ENCODE measurements around the gene SORCS3.

Gene SORCS3

DNA sequence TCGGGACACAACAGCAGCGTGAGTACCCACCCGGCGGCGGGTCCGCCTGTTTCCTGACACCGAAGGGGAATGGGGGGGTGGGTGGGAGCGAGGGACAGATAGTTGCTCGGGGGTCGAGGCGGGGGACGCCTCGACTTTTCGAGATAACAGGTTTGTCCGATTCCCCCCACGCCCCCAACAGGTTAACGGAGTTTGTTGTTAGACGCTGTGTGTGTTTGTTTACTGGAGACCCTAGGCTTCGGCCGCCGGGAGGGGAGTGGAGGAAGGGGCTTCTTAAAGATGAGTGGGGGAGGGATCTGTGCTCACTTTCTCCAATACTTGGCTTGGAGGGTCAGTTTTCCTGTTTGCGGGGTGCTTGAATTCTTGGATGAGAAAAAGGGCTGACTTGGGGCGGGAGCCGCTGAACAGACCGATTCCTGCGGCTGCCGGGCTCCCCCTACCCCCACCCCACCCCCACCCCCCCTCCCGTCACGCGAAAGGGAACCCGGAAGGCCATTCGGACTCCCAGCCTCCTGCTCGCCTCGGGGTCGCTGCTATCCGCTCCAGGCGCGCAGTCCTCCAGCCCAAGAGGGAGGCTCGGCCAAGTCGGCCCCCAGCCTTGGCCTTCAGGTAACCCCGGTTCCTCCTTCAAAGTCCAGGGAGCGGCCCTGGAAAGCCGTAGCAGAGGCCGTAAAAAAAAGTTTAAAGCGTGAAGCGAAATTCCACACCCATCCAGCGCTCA, 1.0 kb downstream of the SORCS3 start:
- Mint-ChIP-seq H3K9me3 (no peaks in the 10 kb centered on the region), H3K4me1 (peaks cover 16% of the 10 kb centered on the region), H3K27me3 (ENCODE audit: low read depth, poor library complexity) (peaks cover 90% of the 10 kb centered on the region), H3K27ac (no peak overlapping the region), H3K36me3 (ENCODE audit: low read depth) (no peaks in the 10 kb centered on the region), H3K4me3 (peak overlapping the region; percentile 84)
- TF ChIP-seq, protein P1, sequence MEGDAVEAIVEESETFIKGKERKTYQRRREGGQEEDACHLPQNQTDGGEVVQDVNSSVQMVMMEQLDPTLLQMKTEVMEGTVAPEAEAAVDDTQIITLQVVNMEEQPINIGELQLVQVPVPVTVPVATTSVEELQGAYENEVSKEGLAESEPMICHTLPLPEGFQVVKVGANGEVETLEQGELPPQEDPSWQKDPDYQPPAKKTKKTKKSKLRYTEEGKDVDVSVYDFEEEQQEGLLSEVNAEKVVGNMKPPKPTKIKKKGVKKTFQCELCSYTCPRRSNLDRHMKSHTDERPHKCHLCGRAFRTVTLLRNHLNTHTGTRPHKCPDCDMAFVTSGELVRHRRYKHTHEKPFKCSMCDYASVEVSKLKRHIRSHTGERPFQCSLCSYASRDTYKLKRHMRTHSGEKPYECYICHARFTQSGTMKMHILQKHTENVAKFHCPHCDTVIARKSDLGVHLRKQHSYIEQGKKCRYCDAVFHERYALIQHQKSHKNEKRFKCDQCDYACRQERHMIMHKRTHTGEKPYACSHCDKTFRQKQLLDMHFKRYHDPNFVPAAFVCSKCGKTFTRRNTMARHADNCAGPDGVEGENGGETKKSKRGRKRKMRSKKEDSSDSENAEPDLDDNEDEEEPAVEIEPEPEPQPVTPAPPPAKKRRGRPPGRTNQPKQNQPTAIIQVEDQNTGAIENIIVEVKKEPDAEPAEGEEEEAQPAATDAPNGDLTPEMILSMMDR (IDR thresholded peaks at IDR 0.05) = no peak
- peak; percentile 33 for DNase-seq

DNA sequence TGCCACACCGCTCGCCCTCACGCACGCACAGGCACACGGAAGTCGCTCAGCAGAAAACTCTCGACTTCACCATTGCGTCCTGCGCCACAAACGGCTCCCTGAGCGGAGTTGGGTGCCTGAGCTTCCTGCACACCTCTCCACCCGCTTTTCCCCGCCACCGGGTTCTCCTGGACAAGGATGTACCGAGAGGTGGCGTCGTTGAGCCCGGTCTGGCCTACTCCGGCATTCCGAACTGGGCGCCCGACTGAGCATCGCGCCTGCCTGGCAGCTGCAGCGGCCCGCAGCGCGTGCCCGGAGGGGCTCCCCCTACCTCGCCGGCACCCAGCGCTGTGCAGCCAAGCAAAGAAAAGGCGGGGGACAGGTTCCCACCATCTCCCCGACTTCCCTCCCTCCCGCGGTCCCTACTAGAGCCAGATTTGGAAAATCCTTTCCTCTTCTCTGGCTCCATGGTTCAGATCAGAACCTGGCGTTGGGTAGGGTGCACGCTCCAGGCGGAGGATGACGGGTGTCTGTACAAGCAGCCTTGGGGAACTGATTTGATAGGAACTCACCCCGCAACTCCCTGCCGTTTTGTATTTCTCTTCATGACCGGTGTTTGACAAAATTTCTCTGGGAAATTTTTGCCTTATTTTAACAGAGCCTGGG, 1.7 kb downstream of the SORCS3 start:
- no peaks in the 10 kb centered on the region for H3K9me3 Mint-ChIP-seq
- peak; percentile 91 for DNase-seq
- TF ChIP-seq, protein P1 (IDR thresholded peaks at IDR 0.05) = peak; percentile 57
- peaks cover 88% of the 10 kb centered on the region for H3K27me3 Mint-ChIP-seq (ENCODE audit: low read depth, poor library complexity)
- no peak overlapping the region for H3K27ac Mint-ChIP-seq
- H3K4me3 Mint-ChIP-seq = peak overlapping the region; percentile 84
- H3K36me3 Mint-ChIP-seq (ENCODE audit: low read depth) = no peaks in the 10 kb centered on the region
- H3K4me1 Mint-ChIP-seq = peaks cover 16% of the 10 kb centered on the region

DNA sequence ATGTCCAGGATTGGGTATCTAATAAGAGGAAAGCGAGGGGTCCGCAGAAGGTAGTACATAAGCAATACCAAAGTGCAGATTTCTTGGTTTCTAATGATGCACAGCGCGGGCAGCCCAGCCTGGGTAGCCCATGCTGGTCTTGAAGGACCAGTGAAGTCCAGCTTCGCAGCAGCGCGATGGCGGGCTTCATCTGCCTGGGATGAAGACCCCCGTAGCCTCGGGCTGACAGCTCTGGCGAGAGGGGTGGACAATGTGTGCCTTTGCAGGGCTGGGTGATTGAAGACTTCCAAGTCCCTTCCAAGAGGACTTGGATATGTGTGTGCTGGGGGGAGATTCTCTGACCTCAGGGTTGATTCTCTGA, 2.2 kb downstream of the SORCS3 start:
- Mint-ChIP-seq H3K36me3 (ENCODE audit: low read depth) (no peaks in the 10 kb centered on the region), H3K9me3 (no peaks in the 10 kb centered on the region), H3K27me3 (ENCODE audit: low read depth, poor library complexity) (peaks cover 88% of the 10 kb centered on the region), H3K27ac (no peak overlapping the region), H3K4me1 (peaks cover 16% of the 10 kb centered on the region), H3K4me3 (peak overlapping the region; percentile 84)
- TF ChIP-seq, protein P1 (IDR thresholded peaks at IDR 0.05) = no peak
- no peak for DNase-seq

DNA sequence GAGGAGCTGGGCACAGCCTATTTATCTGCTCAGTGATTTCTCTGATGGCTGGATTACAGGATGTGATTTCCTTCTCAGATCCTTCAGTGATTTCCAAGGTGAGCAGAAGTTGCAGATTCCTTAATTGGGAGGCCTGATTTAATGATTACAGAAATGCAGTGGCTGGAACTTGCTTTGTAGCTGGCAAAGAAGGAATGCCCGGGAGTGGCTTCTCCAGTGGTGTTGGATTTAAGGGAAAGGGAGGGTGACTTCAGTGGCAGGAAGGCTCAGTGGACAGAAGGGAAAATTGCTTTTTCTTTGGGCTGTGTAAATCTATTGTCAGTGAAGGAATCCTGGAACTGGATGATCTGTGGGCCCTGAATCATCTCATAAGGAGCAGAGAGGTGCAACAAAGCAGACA, 5.1 kb downstream of the SORCS3 start:
- H3K9me3 Mint-ChIP-seq = no peaks in the 10 kb centered on the region
- peaks cover 74% of the 10 kb centered on the region for H3K27me3 Mint-ChIP-seq (ENCODE audit: low read depth, poor library complexity)
- no peaks in the 10 kb centered on the region for H3K4me1 Mint-ChIP-seq
- no peak overlapping the region for H3K4me3 Mint-ChIP-seq
- H3K36me3 Mint-ChIP-seq (ENCODE audit: low read depth) = no peaks in the 10 kb centered on the region
- no peak overlapping the region for H3K27ac Mint-ChIP-seq
- no peak for DNase-seq
- TF ChIP-seq, protein P1 (IDR thresholded peaks at IDR 0.05) = no peak

DNA sequence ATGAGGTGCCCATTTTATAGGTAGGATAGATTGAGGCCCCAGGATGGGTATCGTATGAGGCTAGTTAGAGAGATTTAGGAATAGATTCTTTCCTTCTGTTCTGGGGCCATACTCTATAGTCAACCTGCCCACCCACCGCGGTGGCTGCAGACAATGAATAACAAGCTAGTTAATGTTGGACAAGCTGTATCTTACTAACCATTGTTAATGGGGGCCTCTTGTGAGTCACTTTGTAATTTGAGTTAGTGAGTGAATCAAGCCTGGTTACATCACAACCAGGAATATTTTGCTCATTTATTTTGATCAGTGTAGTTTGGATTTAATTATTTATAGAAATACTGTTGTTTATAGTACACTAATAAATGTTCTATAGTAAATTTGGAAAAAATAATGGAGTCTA, 7.3 kb downstream of the SORCS3 start:
- no peaks in the 10 kb centered on the region for H3K36me3 Mint-ChIP-seq (ENCODE audit: low read depth)
- TF ChIP-seq, protein P1 (IDR thresholded peaks at IDR 0.05) = no peak
- H3K4me1 Mint-ChIP-seq = no peaks in the 10 kb centered on the region
- H3K9me3 Mint-ChIP-seq = no peaks in the 10 kb centered on the region
- H3K27ac Mint-ChIP-seq = no peak overlapping the region
- peaks cover 54% of the 10 kb centered on the region for H3K27me3 Mint-ChIP-seq (ENCODE audit: low read depth, poor library complexity)
- no peak overlapping the region for H3K4me3 Mint-ChIP-seq
- no peak for DNase-seq

DNA sequence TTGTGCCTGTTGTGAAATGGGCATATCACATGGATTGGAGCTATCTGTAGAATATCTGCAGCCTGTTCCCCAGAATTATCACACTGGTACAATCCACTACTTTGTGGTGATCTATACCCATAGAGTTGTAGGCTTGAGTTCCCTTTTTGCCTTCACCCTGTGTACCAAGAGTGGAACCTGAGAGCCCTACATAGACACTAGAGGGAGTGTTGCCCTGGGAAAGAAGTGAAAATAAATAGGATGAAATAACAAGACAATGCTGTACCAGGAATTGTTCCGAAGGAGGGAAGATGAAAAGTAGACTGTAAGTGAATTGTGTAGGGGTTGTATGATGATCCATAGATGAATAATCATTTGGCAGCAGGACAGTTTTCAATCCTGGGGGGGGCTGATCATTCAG, 9.0 kb downstream of the SORCS3 start:
- Mint-ChIP-seq H3K9me3 (no peaks in the 10 kb centered on the region), H3K36me3 (ENCODE audit: low read depth) (no peaks in the 10 kb centered on the region), H3K27ac (no peak overlapping the region), H3K4me1 (no peaks in the 10 kb centered on the region), H3K4me3 (no peak overlapping the region), H3K27me3 (ENCODE audit: low read depth, poor library complexity) (peaks cover 38% of the 10 kb centered on the region)
- TF ChIP-seq, protein P1 (IDR thresholded peaks at IDR 0.05) = peak; percentile 34
- no peak for DNase-seq
